ENCODE results near the gene MZB1. TPM values are rescaled to one million over a fixed set of nuclear protein-coding genes. Genes with fewer than 3 reads are reported as not detected.
A peak's percentile ranks its signal among the peaks of the same experiment; 100 is the strongest.

Gene MZB1
- total and polyA plus RNA-seq, 2 of the 13 experiments (the other 11 are each of a cell fraction or from before 2014, with no cell fraction given): 0.31 to 0.40 TPM

- peak; percentile 40; the same call in 1 of the 2 replicates for TF ChIP-seq LCORL (IDR thresholded peaks at IDR 0.05)
- 0 out of 2 replicates have a peak, but pooled peaks have one; percentile 8 for TF ChIP-seq LCORL (CRISPR knock-in tag; IDR thresholded peaks at IDR 0.05)
- TF ChIP-seq KMT2A (CRISPR knock-in tag; IDR thresholded peaks at IDR 0.05): 0 out of 2 replicates have a peak, but pooled peaks have one; percentile 40
- no peak; the same call in 1 of the 2 replicates for TF ChIP-seq NFKB2 (CRISPR knock-in tag; IDR thresholded peaks at IDR 0.05; ENCODE audit: borderline replicate concordance)
- no peak for TF ChIP-seq SMYD3 (CRISPR knock-in tag; IDR thresholded peaks at IDR 0.05)
- no peak for TF ChIP-seq HDAC6 (IDR thresholded peaks at IDR 0.05; ENCODE audit: low read depth, low read length)
- no peak for TF ChIP-seq PAF1 (CRISPR knock-in tag; IDR thresholded peaks at IDR 0.05)
- TF ChIP-seq SUZ12 (IDR thresholded peaks at IDR 0.05; ENCODE audit: low read depth, low read length): no peak
- TF ChIP-seq SALL1 (CRISPR knock-in tag; IDR thresholded peaks at IDR 0.05): peak; percentile 71
- TF ChIP-seq SIN3B (IDR thresholded peaks at IDR 0.05; ENCODE audit: low read length): no peak
- TF ChIP-seq, protein P1, sequence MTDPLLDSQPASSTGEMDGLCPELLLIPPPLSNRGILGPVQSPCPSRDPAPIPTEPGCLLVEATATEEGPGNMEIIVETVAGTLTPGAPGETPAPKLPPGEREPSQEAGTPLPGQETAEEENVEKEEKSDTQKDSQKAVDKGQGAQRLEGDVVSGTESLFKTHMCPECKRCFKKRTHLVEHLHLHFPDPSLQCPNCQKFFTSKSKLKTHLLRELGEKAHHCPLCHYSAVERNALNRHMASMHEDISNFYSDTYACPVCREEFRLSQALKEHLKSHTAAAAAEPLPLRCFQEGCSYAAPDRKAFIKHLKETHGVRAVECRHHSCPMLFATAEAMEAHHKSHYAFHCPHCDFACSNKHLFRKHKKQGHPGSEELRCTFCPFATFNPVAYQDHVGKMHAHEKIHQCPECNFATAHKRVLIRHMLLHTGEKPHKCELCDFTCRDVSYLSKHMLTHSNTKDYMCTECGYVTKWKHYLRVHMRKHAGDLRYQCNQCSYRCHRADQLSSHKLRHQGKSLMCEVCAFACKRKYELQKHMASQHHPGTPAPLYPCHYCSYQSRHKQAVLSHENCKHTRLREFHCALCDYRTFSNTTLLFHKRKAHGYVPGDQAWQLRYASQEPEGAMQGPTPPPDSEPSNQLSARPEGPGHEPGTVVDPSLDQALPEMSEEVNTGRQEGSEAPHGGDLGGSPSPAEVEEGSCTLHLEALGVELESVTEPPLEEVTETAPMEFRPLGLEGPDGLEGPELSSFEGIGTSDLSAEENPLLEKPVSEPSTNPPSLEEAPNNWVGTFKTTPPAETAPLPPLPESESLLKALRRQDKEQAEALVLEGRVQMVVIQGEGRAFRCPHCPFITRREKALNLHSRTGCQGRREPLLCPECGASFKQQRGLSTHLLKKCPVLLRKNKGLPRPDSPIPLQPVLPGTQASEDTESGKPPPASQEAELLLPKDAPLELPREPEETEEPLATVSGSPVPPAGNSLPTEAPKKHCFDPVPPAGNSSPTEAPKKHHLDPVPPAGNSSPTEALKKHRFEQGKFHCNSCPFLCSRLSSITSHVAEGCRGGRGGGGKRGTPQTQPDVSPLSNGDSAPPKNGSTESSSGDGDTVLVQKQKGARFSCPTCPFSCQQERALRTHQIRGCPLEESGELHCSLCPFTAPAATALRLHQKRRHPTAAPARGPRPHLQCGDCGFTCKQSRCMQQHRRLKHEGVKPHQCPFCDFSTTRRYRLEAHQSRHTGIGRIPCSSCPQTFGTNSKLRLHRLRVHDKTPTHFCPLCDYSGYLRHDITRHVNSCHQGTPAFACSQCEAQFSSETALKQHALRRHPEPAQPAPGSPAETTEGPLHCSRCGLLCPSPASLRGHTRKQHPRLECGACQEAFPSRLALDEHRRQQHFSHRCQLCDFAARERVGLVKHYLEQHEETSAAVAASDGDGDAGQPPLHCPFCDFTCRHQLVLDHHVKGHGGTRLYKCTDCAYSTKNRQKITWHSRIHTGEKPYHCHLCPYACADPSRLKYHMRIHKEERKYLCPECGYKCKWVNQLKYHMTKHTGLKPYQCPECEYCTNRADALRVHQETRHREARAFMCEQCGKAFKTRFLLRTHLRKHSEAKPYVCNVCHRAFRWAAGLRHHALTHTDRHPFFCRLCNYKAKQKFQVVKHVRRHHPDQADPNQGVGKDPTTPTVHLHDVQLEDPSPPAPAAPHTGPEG (CRISPR knock-in tag; IDR thresholded peaks at IDR 0.05): no peak
- peak; percentile 21; the same call in 1 of the 2 replicates for TF ChIP-seq DRAP1 (CRISPR knock-in tag; IDR thresholded peaks at IDR 0.05)
- TF ChIP-seq ZNF331 (CRISPR knock-in tag; IDR thresholded peaks at IDR 0.05): 0 out of 2 replicates have a peak, but pooled peaks have one; percentile 9
- TF ChIP-seq REPIN1 (CRISPR knock-in tag; IDR thresholded peaks at IDR 0.05; ENCODE audit: borderline replicate concordance, low read depth): no peak
- no peak for TF ChIP-seq ZNF589 (CRISPR knock-in tag; conservative IDR thresholded peaks at IDR 0.05)
- TF ChIP-seq, protein P2, sequence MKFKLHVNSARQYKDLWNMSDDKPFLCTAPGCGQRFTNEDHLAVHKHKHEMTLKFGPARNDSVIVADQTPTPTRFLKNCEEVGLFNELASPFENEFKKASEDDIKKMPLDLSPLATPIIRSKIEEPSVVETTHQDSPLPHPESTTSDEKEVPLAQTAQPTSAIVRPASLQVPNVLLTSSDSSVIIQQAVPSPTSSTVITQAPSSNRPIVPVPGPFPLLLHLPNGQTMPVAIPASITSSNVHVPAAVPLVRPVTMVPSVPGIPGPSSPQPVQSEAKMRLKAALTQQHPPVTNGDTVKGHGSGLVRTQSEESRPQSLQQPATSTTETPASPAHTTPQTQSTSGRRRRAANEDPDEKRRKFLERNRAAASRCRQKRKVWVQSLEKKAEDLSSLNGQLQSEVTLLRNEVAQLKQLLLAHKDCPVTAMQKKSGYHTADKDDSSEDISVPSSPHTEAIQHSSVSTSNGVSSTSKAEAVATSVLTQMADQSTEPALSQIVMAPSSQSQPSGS (CRISPR knock-in tag; IDR thresholded peaks at IDR 0.05): 0 out of 2 replicates have a peak, but pooled peaks have one; percentile 26
- TF ChIP-seq, protein P3, sequence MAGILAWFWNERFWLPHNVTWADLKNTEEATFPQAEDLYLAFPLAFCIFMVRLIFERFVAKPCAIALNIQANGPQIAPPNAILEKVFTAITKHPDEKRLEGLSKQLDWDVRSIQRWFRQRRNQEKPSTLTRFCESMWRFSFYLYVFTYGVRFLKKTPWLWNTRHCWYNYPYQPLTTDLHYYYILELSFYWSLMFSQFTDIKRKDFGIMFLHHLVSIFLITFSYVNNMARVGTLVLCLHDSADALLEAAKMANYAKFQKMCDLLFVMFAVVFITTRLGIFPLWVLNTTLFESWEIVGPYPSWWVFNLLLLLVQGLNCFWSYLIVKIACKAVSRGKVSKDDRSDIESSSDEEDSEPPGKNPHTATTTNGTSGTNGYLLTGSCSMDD (CRISPR knock-in tag; IDR thresholded peaks at IDR 0.05): no peak
- TF ChIP-seq SKI (IDR thresholded peaks at IDR 0.05; ENCODE audit: partially characterized antibody): no peak
- no peak for TF ChIP-seq ZNF766 (CRISPR knock-in tag; IDR thresholded peaks at IDR 0.05; ENCODE audit: borderline replicate concordance)
- TF ChIP-seq, protein P4, sequence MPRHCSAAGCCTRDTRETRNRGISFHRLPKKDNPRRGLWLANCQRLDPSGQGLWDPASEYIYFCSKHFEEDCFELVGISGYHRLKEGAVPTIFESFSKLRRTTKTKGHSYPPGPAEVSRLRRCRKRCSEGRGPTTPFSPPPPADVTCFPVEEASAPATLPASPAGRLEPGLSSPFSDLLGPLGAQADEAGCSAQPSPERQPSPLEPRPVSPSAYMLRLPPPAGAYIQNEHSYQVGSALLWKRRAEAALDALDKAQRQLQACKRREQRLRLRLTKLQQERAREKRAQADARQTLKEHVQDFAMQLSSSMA (CRISPR knock-in tag; IDR thresholded peaks at IDR 0.05): 0 out of 2 replicates have a peak, but pooled peaks have one; percentile 53
- TF ChIP-seq MTF2 (CRISPR knock-in tag; IDR thresholded peaks at IDR 0.05; ENCODE audit: borderline replicate concordance): no peak
Observed at GRCh38 chr5:139383275-139383992, 6.3 kb downstream of the MZB1 start, which contains the start of gene SLC23A1 (continued).
